ENCODE data around the gene TMEM179. TPM values are rescaled to one million over a fixed set of nuclear protein-coding genes. Genes with fewer than 3 reads are reported as not detected.

The TMEM179 gene
- total and polyA plus RNA-seq, 4 donors, result 0.08 to 0.12 (median 0.10) TPM; not detected in 1

- WGBS, 2 donors, result 94 to 97% methylated on average over 9 of the region's 9 CpGs
- TF ChIP-seq CTCF (IDR thresholded peaks at IDR 0.05; ENCODE audit: control extremely low read depth, extremely low read depth), result no peak
Measured at GRCh38 chr14:104652386-104652785, 47.8 kb upstream of the TMEM179 start.

GRCh38 chr14:104651876-104652260 lies 47.3 kb upstream of the TMEM179 start:
- Histone ChIP-seq H3K36me3 (ENCODE audit: control insufficient read depth in 4 of 4, insufficient read depth in 4 of 4, low read length in 4 of 4) (no peaks in the 10 kb centered on the region), H3K9me3 (ENCODE audit: control insufficient read depth in 4 of 4, insufficient read depth in 3 of 4, low read length in 3 of 4) (peaks cover 0 to 13% (median 2%) of the 10 kb centered on the region in 4 donors), H3K4me1 (ENCODE audit: control insufficient read depth in 5 of 5, insufficient read depth in 5 of 5, low read length in 5 of 5) (peaks cover 0 to 3% (median 0%) of the 10 kb centered on the region in 5 donors), H3K27ac (ENCODE audit: low read depth in 1 of 2, low read length in 1 of 2) (no peak overlapping the region), H3K9ac (ENCODE audit: insufficient read depth in 1 of 2, low read length in 2 of 2) (no peak overlapping the region), H3K27me3 (ENCODE audit: control insufficient read depth in 3 of 3, insufficient read depth in 3 of 3, low read length in 2 of 3) (peaks cover 0 to 3% (median 0%) of the 10 kb centered on the region in 3 donors), H3K4me3 (no peak overlapping the region)
- ATAC-seq (ENCODE audit: insufficient read depth, low FRiP score) (no peak), DNase-seq (no peak)
- 83 to 88% methylated on average over 20 of the region's 20 CpGs for WGBS, 2 donors
- TF ChIP-seq CTCF (IDR thresholded peaks at IDR 0.05; ENCODE audit: control extremely low read depth, extremely low read depth), result no peak

More at GRCh38 chr14:104652386-104652785, 47.8 kb upstream of the TMEM179 start:
- Histone ChIP-seq H3K4me1 (ENCODE audit: control insufficient read depth in 5 of 5, insufficient read depth in 5 of 5, low read length in 5 of 5) (peaks cover 0 to 3% (median 0%) of the 10 kb centered on the region in 5 donors), H3K27me3 (ENCODE audit: control insufficient read depth in 3 of 3, insufficient read depth in 3 of 3, low read length in 2 of 3) (peaks cover 0 to 3% (median 0%) of the 10 kb centered on the region in 3 donors), H3K36me3 (ENCODE audit: control insufficient read depth in 4 of 4, insufficient read depth in 4 of 4, low read length in 4 of 4) (no peaks in the 10 kb centered on the region), H3K27ac (ENCODE audit: low read depth in 1 of 2, low read length in 1 of 2) (no peak overlapping the region), H3K9me3 (ENCODE audit: control insufficient read depth in 4 of 4, insufficient read depth in 3 of 4, low read length in 3 of 4) (peaks cover 0 to 13% (median 2%) of the 10 kb centered on the region in 4 donors), H3K9ac (ENCODE audit: insufficient read depth in 1 of 2, low read length in 2 of 2) (no peak overlapping the region), H3K4me3 (no peak overlapping the region)
- DNase-seq, result no peak
- ATAC-seq (ENCODE audit: insufficient read depth, low FRiP score), result no peak

DNA sequence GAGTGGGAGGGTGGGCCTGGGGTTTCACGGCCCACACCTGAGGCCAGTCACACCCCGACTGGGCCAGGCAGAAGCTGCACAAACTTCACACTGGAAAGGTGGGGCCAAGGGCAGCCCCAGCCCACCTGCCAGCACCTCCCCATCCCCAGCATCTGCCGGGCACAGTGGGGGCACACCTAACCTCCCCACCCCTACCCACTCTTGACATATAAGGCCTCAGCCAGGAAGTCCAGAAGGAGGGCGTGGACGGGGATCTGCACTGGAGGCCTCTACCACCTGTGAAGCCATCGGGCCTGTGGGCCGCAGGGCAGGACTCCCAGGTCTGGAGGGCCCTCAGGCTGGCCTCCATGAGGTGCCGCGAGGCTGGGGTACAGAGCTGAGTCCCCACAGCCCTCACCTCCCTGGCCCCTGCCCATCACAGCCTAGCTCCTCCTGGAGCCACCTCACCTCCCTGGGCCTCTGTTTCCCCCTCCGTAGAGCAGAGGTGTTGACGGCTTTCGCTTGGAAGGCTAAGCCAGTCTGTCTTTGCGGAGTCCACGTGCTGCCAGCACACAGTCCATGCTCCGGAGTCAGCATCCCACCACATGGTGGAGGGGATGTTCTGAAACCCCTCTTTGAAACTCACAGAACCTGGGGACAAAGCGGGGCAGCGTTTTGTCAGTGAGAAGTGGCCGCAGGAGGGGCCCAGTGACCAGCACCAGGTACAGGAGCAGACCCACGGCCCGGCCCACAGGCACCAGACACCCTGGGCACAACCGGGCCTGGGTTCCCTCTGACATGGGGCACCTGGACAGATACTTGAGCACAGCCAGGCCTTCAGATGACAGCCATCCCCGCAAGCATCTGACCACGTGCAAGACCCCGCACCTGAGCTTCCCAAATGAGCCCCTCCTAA lies 46.7 kb upstream of the TMEM179 start:
- Histone ChIP-seq H3K9ac (ENCODE audit: insufficient read depth in 1 of 2, low read length in 2 of 2) (no peak overlapping the region), H3K4me1 (ENCODE audit: control insufficient read depth in 5 of 5, insufficient read depth in 5 of 5, low read length in 5 of 5) (peaks cover 0 to 3% (median 0%) of the 10 kb centered on the region in 5 donors), H3K27ac (ENCODE audit: low read depth in 1 of 2, low read length in 1 of 2) (no peak overlapping the region), H3K9me3 (ENCODE audit: control insufficient read depth in 4 of 4, insufficient read depth in 3 of 4, low read length in 3 of 4) (peaks cover 0 to 13% (median 2%) of the 10 kb centered on the region in 4 donors), H3K27me3 (ENCODE audit: control insufficient read depth in 3 of 3, insufficient read depth in 3 of 3, low read length in 2 of 3) (peaks cover 0 to 3% (median 0%) of the 10 kb centered on the region in 3 donors), H3K36me3 (ENCODE audit: control insufficient read depth in 4 of 4, insufficient read depth in 4 of 4, low read length in 4 of 4) (no peaks in the 10 kb centered on the region), H3K4me3 (no peak overlapping the region)
- no peak for ATAC-seq (ENCODE audit: insufficient read depth, low FRiP score)
- TF ChIP-seq CTCF (IDR thresholded peaks at IDR 0.05; ENCODE audit: control extremely low read depth, extremely low read depth), result no peak
- 87 to 89% methylated on average over 24 of the region's 24 CpGs for WGBS, 2 donors
- no peak for DNase-seq
